ENCODE measurements around the gene NHLRC2. TPM values are rescaled to one million over a fixed set of nuclear protein-coding genes. Genes with fewer than 3 reads are reported as not detected.
A peak's percentile ranks its signal among the peaks of the same experiment; 100 is the strongest.

NHLRC2 gene
- total and polyA plus RNA-seq, 7 donors: 2.4 to 67.8 (median 31.0) TPM

- H3K9me3 ChIP-seq: no peaks in the 10 kb centered on the region
- H3K36me3 ChIP-seq: no peaks in the 10 kb centered on the region
- no peak overlapping the region for H3K4me3 ChIP-seq
- H3K27ac ChIP-seq: peak overlapping the region; percentile 68 to 78 (median 72)
- WGBS, 2 donors: 25 to 60% methylated on average over 11 of the region's 11 CpGs
- no peak for DNase-seq
- H3K4me1 ChIP-seq: peaks cover 0 to 32% (median 25%) of the 10 kb centered on the region in 4 donors
- no peak for TF ChIP-seq POLR2A (IDR thresholded peaks at IDR 0.05)
- no peak for TF ChIP-seq CTCF (IDR thresholded peaks at IDR 0.05)
- TF ChIP-seq EP300 (IDR thresholded peaks at IDR 0.05): no peak
- peak in 2 of 4 donors; percentile 14 to 27 for TF ChIP-seq POLR2AphosphoS5 (IDR thresholded peaks at IDR 0.05)
- intact Hi-C loops (cut with DNase I): loop anchor here (10.0 kb wide), 1 partner anchor 86 kb away; the partner anchor contains the start of gene ADRB1
- H3K27me3 ChIP-seq: no peaks in the 10 kb centered on the region
These were observed 104.3 kb downstream of the NHLRC2 start for GRCh38 chr10:113958631-113959382.

- H3K4me1 ChIP-seq: peaks cover 0 to 32% (median 25%) of the 10 kb centered on the region in 4 donors
- H3K27ac ChIP-seq: peak overlapping the region; percentile 34 to 78 (median 70)
These were observed 104.9 kb downstream of the NHLRC2 start for GRCh38 chr10:113959383-113959760.

GRCh38 chr10:113960617-113961181, 106.2 kb downstream of the NHLRC2 start:
- Histone ChIP-seq H3K9me3 (no peaks in the 10 kb centered on the region), H3K4me3 (no peak overlapping the region), H3K27ac (no peak overlapping the region), H3K36me3 (no peaks in the 10 kb centered on the region), H3K4me1 (peaks cover 0 to 34% (median 27%) of the 10 kb centered on the region in 4 donors), H3K27me3 (no peaks in the 10 kb centered on the region)
- DNase-seq: no peak
- no peak for TF ChIP-seq EP300 (IDR thresholded peaks at IDR 0.05)
- TF ChIP-seq POLR2AphosphoS5 (IDR thresholded peaks at IDR 0.05): no peak
- no peak for TF ChIP-seq POLR2A (IDR thresholded peaks at IDR 0.05)
- TF ChIP-seq CTCF (IDR thresholded peaks at IDR 0.05): no peak
- WGBS, 2 donors: 11 to 44% methylated on average over 11 of the region's 11 CpGs
- intact Hi-C loops (cut with DNase I): no loop called here

More at GRCh38 chr10:113959383-113959760, 104.9 kb downstream of the NHLRC2 start:
- Histone ChIP-seq H3K9me3 (no peaks in the 10 kb centered on the region), H3K27me3 (no peaks in the 10 kb centered on the region), H3K36me3 (no peaks in the 10 kb centered on the region), H3K4me3 (no peak overlapping the region)
- 17 to 60% methylated on average over 6 of the region's 6 CpGs for WGBS, 2 donors
- intact Hi-C loops (cut with DNase I): loop anchor here (10.0 kb wide), 1 partner anchor 85 kb away; the partner anchor contains the start of gene ADRB1
- TF ChIP-seq CTCF (IDR thresholded peaks at IDR 0.05) (no peak), POLR2A (IDR thresholded peaks at IDR 0.05) (peak in 1 of 2 donors; percentile 23), POLR2AphosphoS5 (IDR thresholded peaks at IDR 0.05) (no peak), EP300 (IDR thresholded peaks at IDR 0.05) (no peak)
- no peak for DNase-seq

GRCh38 chr10:113961182-113962031, 106.9 kb downstream of the NHLRC2 start:
- no peak overlapping the region for H3K27ac ChIP-seq
- no peaks in the 10 kb centered on the region for H3K27me3 ChIP-seq
- no peaks in the 10 kb centered on the region for H3K9me3 ChIP-seq
- peaks cover 0 to 37% (median 27%) of the 10 kb centered on the region in 4 donors for H3K4me1 ChIP-seq
- 45 to 48% methylated on average over 14 of the region's 14 CpGs for WGBS, 2 donors
- intact Hi-C loops (cut with DNase I): no loop called here
- H3K4me3 ChIP-seq: no peak overlapping the region
- no peak for DNase-seq
- no peaks in the 10 kb centered on the region for H3K36me3 ChIP-seq
- TF ChIP-seq POLR2AphosphoS5 (IDR thresholded peaks at IDR 0.05) (no peak), EP300 (IDR thresholded peaks at IDR 0.05) (no peak), POLR2A (IDR thresholded peaks at IDR 0.05) (no peak), CTCF (IDR thresholded peaks at IDR 0.05) (no peak)

Data from sigmoid colon (tissue), 7 donors.